ENCODE results near the gene SLC2A11.
"Not testable (repeated sequence)": the region's sequence is repeated elsewhere in the genome, so short reads cannot be mapped to it uniquely, and the experiment has no call there.

The SLC2A11 gene

GRCh38 chr22:23903328-23903971 lies 45.8 kb downstream of the SLC2A11 start:
- DNase-seq (ENCODE audit: insufficient read length, low spot score) = no peak
- no peak for FAIRE-seq

GRCh38 chr22:23904573-23905254 lies 47.0 kb downstream of the SLC2A11 start:
- FAIRE-seq (no peak), DNase-seq (ENCODE audit: insufficient read length, low spot score) (no peak)

GRCh38 chr22:23906641-23907040 lies 49.0 kb downstream of the SLC2A11 start:
- no peak for DNase-seq (ENCODE audit: insufficient read length, low spot score)
- no peak for FAIRE-seq

- not testable (repeated sequence) for DNase-seq (ENCODE audit: insufficient read length, low spot score); FAIRE-seq
Measured at GRCh38 chr22:23907423-23907822, 49.7 kb downstream of the SLC2A11 start.

- DNase-seq (ENCODE audit: insufficient read length, low spot score) = no peak
- no peak for FAIRE-seq
Measured at GRCh38 chr22:23908587-23909205, 51.0 kb downstream of the SLC2A11 start.

GRCh38 chr22:23909296-23909898 lies 51.7 kb downstream of the SLC2A11 start:
- no peak for DNase-seq (ENCODE audit: insufficient read length, low spot score)
- no peak for FAIRE-seq

- no peak for DNase-seq (ENCODE audit: insufficient read length, low spot score)
- no peak for FAIRE-seq
Measured at GRCh38 chr22:23910496-23911190, 53.0 kb downstream of the SLC2A11 start.

GRCh38 chr22:23911318-23911980 lies 53.8 kb downstream of the SLC2A11 start:
- DNase-seq (ENCODE audit: insufficient read length, low spot score) = no peak
- no peak for FAIRE-seq

GRCh38 chr22:23912293-23912903 lies 54.7 kb downstream of the SLC2A11 start:
- no peak for FAIRE-seq
- no peak for DNase-seq (ENCODE audit: insufficient read length, low spot score)

GRCh38 chr22:23913306-23913660 lies 55.6 kb downstream of the SLC2A11 start:
- DNase-seq (ENCODE audit: insufficient read length, low spot score) (peak; percentile 39), FAIRE-seq (no peak)

- FAIRE-seq (peak; percentile 99), DNase-seq (ENCODE audit: insufficient read length, low spot score) (peak; percentile 96)
Measured at GRCh38 chr22:23913661-23914353, 56.1 kb downstream of the SLC2A11 start.

- DNase-seq (ENCODE audit: insufficient read length, low spot score) = no peak
- no peak for FAIRE-seq
Measured at GRCh38 chr22:23915290-23915689, 57.6 kb downstream of the SLC2A11 start.

- FAIRE-seq = not testable (repeated sequence)
Measured at GRCh38 chr22:23920267-23920611, 62.6 kb downstream of the SLC2A11 start.

GRCh38 chr22:23921586-23922201 lies 64.0 kb downstream of the SLC2A11 start:
- DNase-seq (ENCODE audit: insufficient read length, low spot score); FAIRE-seq: not testable (repeated sequence)

More at GRCh38 chr22:23920267-23920611, 62.6 kb downstream of the SLC2A11 start:
- DNase-seq (ENCODE audit: insufficient read length, low spot score) = not testable (repeated sequence)

- FAIRE-seq (no peak), DNase-seq (ENCODE audit: insufficient read length, low spot score) (no peak)
Measured at GRCh38 chr22:23922921-23923320, 65.2 kb downstream of the SLC2A11 start.

- no peak for DNase-seq (ENCODE audit: insufficient read length, low spot score)
- FAIRE-seq = no peak
Measured at GRCh38 chr22:23925020-23925606, 67.4 kb downstream of the SLC2A11 start.

GRCh38 chr22:23926561-23926960 lies 68.9 kb downstream of the SLC2A11 start:
- no peak for FAIRE-seq
- no peak for DNase-seq (ENCODE audit: insufficient read length, low spot score)

Data from GM19239 (cell line).